ENCODE measurements around the gene DUOXA1. TPM values are rescaled to one million over a fixed set of nuclear protein-coding genes. Genes with fewer than 3 reads are reported as not detected.

The DUOXA1 gene
- polyA plus RNA-seq, 1 of the 3 experiments (the other 2 are of a cell fraction), result 0.02 TPM

DNA sequence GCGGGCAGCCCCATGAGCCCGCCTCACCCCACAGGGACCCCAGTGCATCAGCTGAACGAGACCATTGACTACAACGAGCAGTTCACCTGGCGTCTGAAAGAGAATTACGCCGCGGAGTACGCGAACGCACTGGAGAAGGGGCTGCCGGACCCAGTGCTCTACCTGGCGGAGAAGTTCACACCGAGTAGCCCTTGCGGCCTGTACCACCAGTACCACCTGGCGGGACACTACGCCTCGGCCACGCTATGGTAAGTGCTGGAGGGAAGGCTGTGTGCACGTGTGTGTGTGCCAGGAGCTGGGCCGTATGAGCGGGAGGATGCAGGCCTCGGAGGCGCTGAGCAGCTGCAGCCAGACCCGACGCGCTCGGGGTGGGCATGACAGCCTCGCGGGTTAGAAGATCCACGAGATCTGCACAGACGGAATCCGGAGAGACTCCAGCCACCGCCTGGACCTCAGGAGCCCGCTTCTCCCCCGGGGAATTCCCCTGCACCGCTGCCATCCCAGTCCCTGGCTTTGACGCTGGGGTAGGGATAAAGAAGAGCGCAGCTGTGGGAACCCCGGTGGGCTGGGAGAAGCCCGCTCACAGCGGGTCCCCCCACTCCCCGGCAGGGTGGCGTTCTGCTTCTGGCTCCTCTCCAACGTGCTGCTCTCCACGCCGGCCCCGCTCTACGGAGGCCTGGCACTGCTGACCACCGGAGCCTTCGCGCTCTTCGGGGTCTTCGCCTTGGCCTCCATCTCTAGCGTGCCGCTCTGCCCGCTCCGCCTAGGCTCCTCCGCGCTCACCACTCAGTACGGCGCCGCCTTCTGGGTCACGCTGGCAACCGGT, 13.0 kb downstream of the DUOXA1 start:
- CTCF ChIA-PET, result no interaction called here
- WGBS (ENCODE audit: low lambda C conversion rate), result 91% methylated on average over 39 of the region's 65 CpGs
- no peak for TF ChIP-seq RCOR1 (IDR thresholded peaks at IDR 0.05; ENCODE audit: low read length)
- TF ChIP-seq, protein P1, sequence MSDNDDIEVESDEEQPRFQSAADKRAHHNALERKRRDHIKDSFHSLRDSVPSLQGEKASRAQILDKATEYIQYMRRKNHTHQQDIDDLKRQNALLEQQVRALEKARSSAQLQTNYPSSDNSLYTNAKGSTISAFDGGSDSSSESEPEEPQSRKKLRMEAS (IDR thresholded peaks at IDR 0.05; ENCODE audit: low read depth), result no peak
- TF ChIP-seq, protein P2, sequence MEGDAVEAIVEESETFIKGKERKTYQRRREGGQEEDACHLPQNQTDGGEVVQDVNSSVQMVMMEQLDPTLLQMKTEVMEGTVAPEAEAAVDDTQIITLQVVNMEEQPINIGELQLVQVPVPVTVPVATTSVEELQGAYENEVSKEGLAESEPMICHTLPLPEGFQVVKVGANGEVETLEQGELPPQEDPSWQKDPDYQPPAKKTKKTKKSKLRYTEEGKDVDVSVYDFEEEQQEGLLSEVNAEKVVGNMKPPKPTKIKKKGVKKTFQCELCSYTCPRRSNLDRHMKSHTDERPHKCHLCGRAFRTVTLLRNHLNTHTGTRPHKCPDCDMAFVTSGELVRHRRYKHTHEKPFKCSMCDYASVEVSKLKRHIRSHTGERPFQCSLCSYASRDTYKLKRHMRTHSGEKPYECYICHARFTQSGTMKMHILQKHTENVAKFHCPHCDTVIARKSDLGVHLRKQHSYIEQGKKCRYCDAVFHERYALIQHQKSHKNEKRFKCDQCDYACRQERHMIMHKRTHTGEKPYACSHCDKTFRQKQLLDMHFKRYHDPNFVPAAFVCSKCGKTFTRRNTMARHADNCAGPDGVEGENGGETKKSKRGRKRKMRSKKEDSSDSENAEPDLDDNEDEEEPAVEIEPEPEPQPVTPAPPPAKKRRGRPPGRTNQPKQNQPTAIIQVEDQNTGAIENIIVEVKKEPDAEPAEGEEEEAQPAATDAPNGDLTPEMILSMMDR (IDR thresholded peaks at IDR 0.05), result no peak
- TF ChIP-seq PBX3 (IDR thresholded peaks at IDR 0.05), result no peak
- no peak for TF ChIP-seq RAD21 (IDR thresholded peaks at IDR 0.05; ENCODE audit: low read length)
- no peak for TF ChIP-seq MEF2A (IDR thresholded peaks at IDR 0.05; ENCODE audit: borderline replicate concordance, low read depth)
- TF ChIP-seq EP300 (IDR thresholded peaks at IDR 0.05; ENCODE audit: borderline replicate concordance in 1 of 2, low read depth in 1 of 2, low read length in 1 of 2), result no peak
- no peak for TF ChIP-seq GABPA (IDR thresholded peaks at IDR 0.05; ENCODE audit: low read depth)
- no peak for TF ChIP-seq JUND (IDR thresholded peaks at IDR 0.05)
- no peak for TF ChIP-seq REST (IDR thresholded peaks at IDR 0.05; ENCODE audit: low read depth, low read length)
- no peak for TF ChIP-seq RXRA (IDR thresholded peaks at IDR 0.05; ENCODE audit: borderline replicate concordance, low read depth)
- TF ChIP-seq TEAD4 (IDR thresholded peaks at IDR 0.05; ENCODE audit: borderline replicate concordance, insufficient read depth), result no peak

More for the DNA sequence above, 13.0 kb downstream of the DUOXA1 start:
- no peaks in the 10 kb centered on the region for H3K9me3 ChIP-seq
- H3K9ac ChIP-seq, result no peak overlapping the region
- H3K27ac ChIP-seq (ENCODE audit: low read depth in 2 of 2, low read length in 1 of 2), result no peak overlapping the region
- no peak overlapping the region for H3K4me3 ChIP-seq (ENCODE audit: low read depth in 2 of 2, low read length in 1 of 2)
- H2AFZ ChIP-seq (ENCODE audit: low read depth), result no peak overlapping the region
- no peak for DNase-seq
- H3K27me3 ChIP-seq (ENCODE audit: insufficient read depth), result peaks cover 39% of the 10 kb centered on the region
- peaks cover 4 to 28% of the 10 kb centered on the region in 2 experiments; a peak in 3 of 4 replicates for H3K4me1 ChIP-seq (ENCODE audit: control insufficient read depth in 1 of 2, insufficient read depth in 2 of 2, low read depth in 1 of 2, low read length in 1 of 2)
- no peaks in the 10 kb centered on the region for H4K20me1 ChIP-seq (ENCODE audit: insufficient read depth)
- no peaks in the 10 kb centered on the region for H3K79me2 ChIP-seq (ENCODE audit: insufficient read depth)
- no peak overlapping the region for H3K4me2 ChIP-seq
- H3K36me3 ChIP-seq (replicated peaks in 1 of 2; ENCODE audit: control insufficient read depth in 1 of 2, insufficient read depth in 2 of 2, low read length in 1 of 2), result no peaks in the 10 kb centered on the region
- no peaks in the 10 kb centered on the region for H3F3A ChIP-seq (replicated peaks; ENCODE audit: insufficient read depth)
- no peaks in the 10 kb centered on the region for H3K9me2 ChIP-seq
- POLR2A ChIA-PET, result no interaction called here
